ENCODE results near the gene TBC1D22A.

The TBC1D22A gene

GRCh38 chr22:46902998-46903916, 140.8 kb downstream of the TBC1D22A start:
- no peak for ATAC-seq

GRCh38 chr22:46905415-46905814, 143.0 kb downstream of the TBC1D22A start:
- no peak for ATAC-seq
- TF ChIP-seq, protein P1, sequence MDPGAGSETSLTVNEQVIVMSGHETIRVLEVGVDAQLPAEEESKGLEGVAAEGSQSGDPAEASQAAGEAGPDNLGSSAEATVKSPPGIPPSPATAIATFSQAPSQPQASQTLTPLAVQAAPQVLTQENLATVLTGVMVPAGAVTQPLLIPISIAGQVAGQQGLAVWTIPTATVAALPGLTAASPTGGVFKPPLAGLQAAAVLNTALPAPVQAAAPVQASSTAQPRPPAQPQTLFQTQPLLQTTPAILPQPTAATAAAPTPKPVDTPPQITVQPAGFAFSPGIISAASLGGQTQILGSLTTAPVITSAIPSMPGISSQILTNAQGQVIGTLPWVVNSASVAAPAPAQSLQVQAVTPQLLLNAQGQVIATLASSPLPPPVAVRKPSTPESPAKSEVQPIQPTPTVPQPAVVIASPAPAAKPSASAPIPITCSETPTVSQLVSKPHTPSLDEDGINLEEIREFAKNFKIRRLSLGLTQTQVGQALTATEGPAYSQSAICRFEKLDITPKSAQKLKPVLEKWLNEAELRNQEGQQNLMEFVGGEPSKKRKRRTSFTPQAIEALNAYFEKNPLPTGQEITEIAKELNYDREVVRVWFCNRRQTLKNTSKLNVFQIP (CRISPR knock-in tag; IDR thresholded peaks at IDR 0.05; ENCODE audit: borderline replicate concordance, low read depth): no peak
- TF ChIP-seq PATZ1 (CRISPR knock-in tag; IDR thresholded peaks at IDR 0.05; ENCODE audit: borderline replicate concordance) (no peak), ZNF8 (CRISPR knock-in tag; IDR thresholded peaks at IDR 0.05) (no peak), BACH2 (CRISPR knock-in tag; IDR thresholded peaks at IDR 0.05; ENCODE audit: borderline replicate concordance) (no peak)

More at GRCh38 chr22:46902998-46903916, 140.8 kb downstream of the TBC1D22A start:
- TF ChIP-seq ISL1 (CRISPR knock-in tag; IDR thresholded peaks at IDR 0.05) (no peak), RARB (CRISPR knock-in tag; IDR thresholded peaks at IDR 0.05) (no peak), SNAI2 (CRISPR knock-in tag; IDR thresholded peaks at IDR 0.05) (no peak), ZNF70 (CRISPR knock-in tag; IDR thresholded peaks at IDR 0.05) (no peak), PPARA (CRISPR knock-in tag; IDR thresholded peaks at IDR 0.05; ENCODE audit: borderline replicate concordance) (no peak), ZC3H10 (CRISPR knock-in tag; IDR thresholded peaks at IDR 0.05) (no peak), GLIS3 (CRISPR knock-in tag; IDR thresholded peaks at IDR 0.05) (no peak), BACH2 (CRISPR knock-in tag; IDR thresholded peaks at IDR 0.05; ENCODE audit: borderline replicate concordance) (no peak), CSDC2 (CRISPR knock-in tag; IDR thresholded peaks at IDR 0.05) (no peak), CREB5 (CRISPR knock-in tag; IDR thresholded peaks at IDR 0.05; ENCODE audit: low read depth) (no peak), TCF4 (CRISPR knock-in tag; IDR thresholded peaks at IDR 0.05; ENCODE audit: borderline replicate concordance) (no peak), ARNTL (CRISPR knock-in tag; IDR thresholded peaks at IDR 0.05; ENCODE audit: borderline replicate concordance, low read depth) (no peak), ESRRG (CRISPR knock-in tag; IDR thresholded peaks at IDR 0.05) (no peak), CSRNP3 (CRISPR knock-in tag; IDR thresholded peaks at IDR 0.05) (no peak), OSR1 (CRISPR knock-in tag; IDR thresholded peaks at IDR 0.05) (no peak), ZFP3 (CRISPR knock-in tag; IDR thresholded peaks at IDR 0.05) (no peak), ZNF565 (CRISPR knock-in tag; conservative IDR thresholded peaks at IDR 0.05; ENCODE audit: low read depth) (no peak), PATZ1 (CRISPR knock-in tag; IDR thresholded peaks at IDR 0.05; ENCODE audit: borderline replicate concordance) (no peak), TSHZ2 (CRISPR knock-in tag; IDR thresholded peaks at IDR 0.05) (no peak)
